GM12878 (cell line): ENCODE results near the gene GALNT3. TPM values are rescaled to one million over a fixed set of nuclear protein-coding genes. Genes with fewer than 3 reads are reported as not detected.

Experiments
- ATAC-seq: fragments of 200-7000 bp; cut with Tn5 transposase; 3 replicates; pipeline ENCODE4 v1.9.1; 2020; ENCODE audit warnings: mild to moderate bottlenecking, moderate library complexity
- BruUV-seq: library from RNA; stranded (reverse); fragments of 400-500 nt; replicated peaks from 2 replicates; lab custom pipeline; 2021; lab: Mats Ljungman, UMichigan
- CTCF ChIA-PET: fragments of 300-600 bp; sonication (Branson Sonifier 250); formaldehyde crosslinking; extraction: SDS; loops from one replicate; lab custom pipeline; 2021; ENCODE audit warnings: inconsistent platforms; lab: Yijun Ruan, JAX
- POLR2A ChIA-PET: fragments of 350-600 bp; formaldehyde crosslinking; extraction: SDS; loops from one replicate; lab custom pipeline; 2021; ENCODE audit warnings: inconsistent platforms; lab: Charles Lee
- RAD21 ChIA-PET: fragments of 300-600 bp; sonication (Branson Sonifier 250); formaldehyde crosslinking; loops from one replicate; lab custom pipeline; 2023; ENCODE audit warnings: antibody characterized with exemption; ENCODE audit not compliant: unreplicated experiment; lab: Charles Lee
- SMC1A ChIA-PET: fragments of 300-600 bp; sonication (Branson Sonifier 250); formaldehyde crosslinking; loops from one replicate; lab custom pipeline; 2023; ENCODE audit not compliant: unreplicated experiment, uncharacterized antibody; lab: Charles Lee
- DNase-seq: peaks from one replicate; pipeline ENCODE4 v3.0.0-alpha.2; 2011; ENCODE audit warnings: low read depth, low spot score
- FAIRE-seq: peaks from 3 replicates; lab custom pipeline; 2011; peaks lifted over from hg19 to GRCh38; lab: Jason Lieb, UNC
- H2AFZ ChIP-seq: 2 replicates; pipeline ENCODE4 v1.6.0; 2011; ENCODE audit warnings: low read depth, low read length, control low read depth; ENCODE audit not compliant: control insufficient read depth
- H3K27ac ChIP-seq: 2 replicates; pipeline ENCODE4 v1.5.1; 2011; ENCODE audit warnings: control low read depth; ENCODE audit not compliant: control insufficient read depth, insufficient read depth
- H3K27me3 ChIP-seq, 2 experiments: replicated peaks in 1 of 2; 2 replicates each; pipeline versions ENCODE4 v1.6.0 to v1.6.1; 2011; ENCODE audit warnings: low read length in 1 of 2; ENCODE audit not compliant: control insufficient read depth in 2 of 2, insufficient read depth in 2 of 2
- H3K36me3 ChIP-seq, 2 experiments: 2 replicates each; pipeline ENCODE4 v1.5.1; 2011; ENCODE audit warnings: low read length in 1 of 2; ENCODE audit not compliant: control insufficient read depth in 2 of 2, insufficient read depth in 2 of 2
- H3K4me1 ChIP-seq: 2 replicates; pipeline ENCODE4 v1.6.1; 2011; ENCODE audit warnings: mild to moderate bottlenecking, low read length, moderate library complexity, mixed read lengths; ENCODE audit not compliant: control insufficient read depth, insufficient read depth
- H3K4me2 ChIP-seq: 2 replicates; pipeline ENCODE4 v1.6.0; 2011; ENCODE audit warnings: control low read depth; ENCODE audit not compliant: control insufficient read depth, insufficient read depth
- H3K4me3 ChIP-seq: fragments of 200-600 bp; sonication (generic); 2 replicates; pipeline ENCODE4 v1.5.1; 2016
- H3K79me2 ChIP-seq: 2 replicates; pipeline ENCODE4 v1.6.0; 2011; ENCODE audit warnings: low read length; ENCODE audit not compliant: control insufficient read depth, insufficient read depth
- H3K9ac ChIP-seq: 2 replicates; pipeline ENCODE4 v1.8.0; 2011; ENCODE audit warnings: low read length, control low read depth, mixed read lengths; ENCODE audit not compliant: control insufficient read depth, insufficient read depth
- H3K9me3 ChIP-seq: replicated peaks from 3 replicates; pipeline ENCODE4 v1.5.1; 2011; ENCODE audit warnings: mild to moderate bottlenecking, low read length; ENCODE audit not compliant: control insufficient read depth, insufficient read depth
- H4K20me1 ChIP-seq: 2 replicates; pipeline ENCODE4 v1.6.0; 2011; ENCODE audit not compliant: control insufficient read depth, insufficient read depth
- ATF7 ChIP-seq: fragments of 450-650 bp; IDR thresholded peaks from 2 replicates; pipeline ENCODE4 v1.6.1; 2016; ENCODE audit warnings: low read depth, mild to moderate bottlenecking
- CEBPB ChIP-seq, 2 experiments: fragments of 150-350 bp in 1 of 2; IDR thresholded peaks; 2 replicates each; pipeline ENCODE4 v1.6.1; 2012 to 2014; ENCODE audit warnings: low read depth in 2 of 2, low read length in 2 of 2, borderline replicate concordance in 1 of 2, inconsistent platforms in 1 of 2
- CEBPZ ChIP-seq: fragments of 150-350 bp; IDR thresholded peaks from 2 replicates; pipeline ENCODE4 v1.6.1; 2016; ENCODE audit warnings: low read depth, low read length
- EGR1 ChIP-seq, 2 experiments: IDR thresholded peaks; 1 replicate in 1 of 2; 2 replicates in 1 of 2; pipeline ENCODE4 v1.6.1; 2011 to 2012; ENCODE audit warnings: low read depth in 2 of 2, low read length in 2 of 2, borderline replicate concordance in 1 of 2, mild to moderate bottlenecking in 1 of 2, moderate library complexity in 1 of 2
- FOXK2 ChIP-seq: fragments of 450-650 bp; IDR thresholded peaks from 2 replicates; pipeline ENCODE4 v1.6.1; 2017; ENCODE audit warnings: mild to moderate bottlenecking, moderate library complexity
- GATAD2B ChIP-seq: fragments of 450-650 bp; conservative IDR thresholded peaks from 2 replicates; pipeline ENCODE4 v1.6.1; 2017; ENCODE audit warnings: low read depth, mild to moderate bottlenecking, moderate library complexity
- MAX ChIP-seq: IDR thresholded peaks from 2 replicates; pipeline ENCODE4 v1.6.1; 2012; ENCODE audit warnings: low read depth, low read length, improper control_type of control experiment
- POLR2AphosphoS2 ChIP-seq: IDR thresholded peaks from 2 replicates; pipeline ENCODE4 v1.6.1; 2011; ENCODE audit warnings: low read depth, mild to moderate bottlenecking, low read length, improper control_type of control experiment, moderate library complexity
- USF1 ChIP-seq: IDR thresholded peaks from 2 replicates; pipeline ENCODE4 v1.6.1; 2011; ENCODE audit warnings: borderline replicate concordance, low read depth, mild to moderate bottlenecking, moderate library complexity, mixed read lengths, low read length; ENCODE audit not compliant: insufficient read depth; ENCODE audit errors: extremely low read length
- ZBTB11 ChIP-seq: fragments of 450-650 bp; formaldehyde crosslinking; IDR thresholded peaks from 2 replicates; pipeline ENCODE4 v1.5.0; 2022; ENCODE audit warnings: mild to moderate bottlenecking, missing genetic modification characterization
- ZNF687 ChIP-seq: fragments of 450-650 bp; IDR thresholded peaks from 2 replicates; pipeline ENCODE4 v1.6.1; 2017; ENCODE audit warnings: mild to moderate bottlenecking, moderate library complexity
- in situ Hi-C: fragments of 300-500 bp; cut with MboI; formaldehyde crosslinking; loops from 9 replicates; pipeline ENCODE4 v1.14.3; 2018; ENCODE audit warnings: mixed read lengths
- intact Hi-C: fragments of 100-400 bp; cut with micrococcal nuclease; formaldehyde crosslinking; loops from one replicate; pipeline ENCODE4 v1.14.2; 2022; ENCODE audit not compliant: unreplicated experiment
- polyA plus RNA-seq, 11 experiments: library from polyadenylated mRNA; depleted of rRNA in 4 of 11; unstranded in 6 of 11; stranded (reverse) in 5 of 11; fragments of >200 nt; fragmentation: Nextera tagmentation in 4 of 11; fragmentation: Illumina TruSeq in 1 of 11; extraction: Ambion mirVana in 4 of 11; extraction: Trizol in 1 of 11; gene quantifications; 1 replicate in 1 of 11; 2 replicates in 10 of 11; pipeline versions ENCODE4 v1.2.1 to v1.2.3, GENCODE V29; 2011 to 2016; ENCODE audit warnings: inconsistent platforms in 2 of 11, missing spikeins in 2 of 11, low read depth in 1 of 11
- total RNA-seq, 4 experiments: library from RNA; depleted of rRNA in 3 of 4; stranded (reverse); fragments of >200 nt in 3 of 4; fragmentation: Illumina TruSeq in 1 of 4; extraction: Trizol in 1 of 4; gene quantifications; 2 replicates each; pipeline versions ENCODE4 v1.2.1 to v1.2.3, GENCODE V29; 2013 to 2021

GALNT3 gene
- total and polyA plus RNA-seq, 10 of the 15 experiments (the other 5 are each of a cell fraction or from before 2014, with no cell fraction given), result 0.53 to 3.7 (median 1.1) TPM

GRCh38 chr2:165778187-165778556 is 15.9 kb downstream of the GALNT3 start:
- Histone ChIP-seq H3K79me2 (no peaks in the 10 kb centered on the region), H4K20me1 (no peaks in the 10 kb centered on the region), H3K9ac (no peak overlapping the region), H3K4me3 (no peak overlapping the region), H3K27ac (no peak overlapping the region), H2AFZ (no peak overlapping the region), H3K9me3 (no peaks in the 10 kb centered on the region), H3K4me1 (no peaks in the 10 kb centered on the region), H3K27me3 (no peaks in the 10 kb centered on the region), H3K36me3 (no peaks in the 10 kb centered on the region), H3K4me2 (no peak overlapping the region)
- CTCF ChIA-PET, result interaction anchor here (0.8 to 2.4 kb wide), 10 partner anchors 8 to 539 kb away, joined by 3 to 10 read pairs (median 4); partner anchors contain the start of gene SCN2A
- in situ Hi-C loops (no loop called here), intact Hi-C loops (loop anchor here (5.0 kb wide), 3 partner anchors 81 to 541 kb away; partner anchors contain the start of gene SCN2A)
- POLR2A ChIA-PET, result no interaction called here
- no peak for FAIRE-seq
- SMC1A ChIA-PET, result interaction anchor here (0.9 to 1.5 kb wide), 3 partner anchors 23 to 535 kb away, joined by 3 to 4 read pairs (median 3); no protein-coding TSS in a partner anchor
- ATAC-seq, result no peak
- no peak for DNase-seq
- BruUV-seq, result no TSS peak
- RAD21 ChIA-PET, result interaction anchor here (0.9 to 1.7 kb wide), 3 partner anchors 96 to 377 kb away, joined by 3 to 10 read pairs (median 9); no protein-coding TSS in a partner anchor
- no peak for TF ChIP-seq ATF7
- no peak for TF ChIP-seq CEBPZ
- TF ChIP-seq USF1, result no peak
- TF ChIP-seq MAX, result no peak
- no peak for TF ChIP-seq FOXK2
- no peak for TF ChIP-seq CEBPB (IDR thresholded peaks at IDR 0.05; ENCODE audit: borderline replicate concordance in 1 of 2, low read depth in 2 of 2, low read length in 2 of 2)
- TF ChIP-seq ZNF687, result no peak
- TF ChIP-seq GATAD2B, result no peak
- no peak for TF ChIP-seq POLR2AphosphoS2
- TF ChIP-seq EGR1 (IDR thresholded peaks at IDR 0.05; ENCODE audit: borderline replicate concordance in 1 of 2, low read depth in 2 of 2, low read length in 2 of 2), result no peak
- TF ChIP-seq ZBTB11 (CRISPR knock-in tag), result no peak
